ENCODE results near the gene CACNA1D. TPM values are rescaled to one million over a fixed set of nuclear protein-coding genes. Genes with fewer than 3 reads are reported as not detected.
"Not testable (repeated sequence)": the region's sequence is repeated elsewhere in the genome, so short reads cannot be mapped to it uniquely, and the experiment has no call there.

Gene CACNA1D
- total RNA-seq, 1 donor from 2014 or later, result 11.6 TPM

DNA sequence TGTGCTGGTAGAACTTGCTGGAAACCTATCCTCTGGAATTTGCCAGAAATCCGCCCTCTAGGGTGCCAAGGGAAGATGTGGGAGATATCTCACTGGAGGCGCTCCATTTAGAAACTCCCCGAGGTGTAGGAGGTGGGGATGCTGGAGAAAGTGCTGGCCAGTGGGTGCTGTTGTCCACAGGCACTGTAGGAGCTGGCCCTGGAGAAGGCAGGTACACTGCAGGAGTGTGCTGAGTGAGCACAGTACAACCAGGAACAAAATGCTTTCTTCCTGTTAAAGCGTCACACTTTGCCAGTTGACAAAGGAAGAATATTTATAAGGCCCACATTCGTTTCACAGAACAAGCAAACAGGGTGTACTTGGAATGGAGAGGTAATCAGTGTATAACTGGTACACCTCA lies 119.9 kb downstream of the CACNA1D start:
- DNase-seq (ENCODE audit: low spot score), result no peak

DNA sequence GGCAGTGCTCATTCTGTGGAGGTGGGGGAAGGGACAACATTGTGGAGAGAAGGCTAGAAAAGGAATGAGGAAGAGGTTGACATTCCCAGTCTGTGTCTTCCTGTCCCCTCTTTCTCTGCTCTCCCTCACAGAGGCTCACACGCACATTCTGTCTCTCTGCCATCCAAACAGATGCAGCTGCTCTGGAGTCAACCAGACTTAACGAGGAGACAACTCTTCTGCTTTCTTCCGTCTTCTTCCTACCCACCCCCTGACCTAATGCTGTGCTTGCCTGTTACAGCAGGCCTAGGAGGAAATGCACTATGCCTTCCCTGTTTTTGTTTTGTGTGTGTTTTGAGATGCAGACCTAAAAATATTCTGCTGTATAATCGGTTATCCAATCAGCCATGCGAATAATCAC lies 121.9 kb downstream of the CACNA1D start:
- peak; percentile 42 for DNase-seq (ENCODE audit: low spot score)

DNA sequence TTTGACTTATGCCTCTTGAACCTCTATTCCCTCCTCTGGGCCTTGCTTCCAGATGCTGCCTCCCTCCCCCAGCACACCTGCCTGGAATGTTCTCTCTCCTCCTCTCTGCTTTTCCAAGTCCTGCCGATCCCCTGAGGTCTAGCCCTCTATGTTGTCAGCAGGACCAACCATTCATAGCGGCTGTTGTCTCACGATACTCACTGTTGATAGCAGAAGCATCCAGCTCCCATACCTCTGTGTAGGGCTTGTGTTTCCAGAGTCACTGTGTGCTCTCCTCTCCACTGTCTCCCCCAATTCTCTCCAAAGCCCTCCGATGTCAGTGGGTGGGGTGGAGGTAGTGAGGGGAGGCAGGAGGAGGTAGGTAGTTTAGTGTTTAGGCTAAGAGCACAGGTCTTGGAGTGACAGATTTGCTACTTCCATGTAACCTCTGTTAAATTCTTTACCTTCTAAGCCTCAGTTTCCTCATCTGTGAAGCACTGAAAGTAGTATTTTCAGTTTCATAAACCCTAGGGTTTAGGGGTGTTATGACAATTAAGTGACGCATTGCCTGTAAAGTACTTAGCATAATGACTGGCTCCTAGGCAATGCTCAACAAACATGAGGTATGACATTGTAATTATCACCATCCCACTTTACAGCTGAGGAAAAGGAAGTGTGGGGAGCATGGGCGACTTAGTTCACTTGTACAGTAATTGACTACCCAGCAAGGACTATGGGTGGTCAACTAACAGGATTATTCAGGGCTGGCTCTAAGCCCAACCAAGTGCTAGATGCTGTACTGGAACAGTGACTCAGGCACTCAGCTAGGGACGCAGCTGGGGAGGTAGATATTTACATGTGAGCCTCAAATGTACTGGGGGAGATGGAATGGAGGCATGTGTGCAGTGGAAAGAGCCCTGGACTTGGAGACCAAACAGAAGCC lies 122.8 kb downstream of the CACNA1D start:
- no peak for DNase-seq (ENCODE audit: low spot score)

DNA sequence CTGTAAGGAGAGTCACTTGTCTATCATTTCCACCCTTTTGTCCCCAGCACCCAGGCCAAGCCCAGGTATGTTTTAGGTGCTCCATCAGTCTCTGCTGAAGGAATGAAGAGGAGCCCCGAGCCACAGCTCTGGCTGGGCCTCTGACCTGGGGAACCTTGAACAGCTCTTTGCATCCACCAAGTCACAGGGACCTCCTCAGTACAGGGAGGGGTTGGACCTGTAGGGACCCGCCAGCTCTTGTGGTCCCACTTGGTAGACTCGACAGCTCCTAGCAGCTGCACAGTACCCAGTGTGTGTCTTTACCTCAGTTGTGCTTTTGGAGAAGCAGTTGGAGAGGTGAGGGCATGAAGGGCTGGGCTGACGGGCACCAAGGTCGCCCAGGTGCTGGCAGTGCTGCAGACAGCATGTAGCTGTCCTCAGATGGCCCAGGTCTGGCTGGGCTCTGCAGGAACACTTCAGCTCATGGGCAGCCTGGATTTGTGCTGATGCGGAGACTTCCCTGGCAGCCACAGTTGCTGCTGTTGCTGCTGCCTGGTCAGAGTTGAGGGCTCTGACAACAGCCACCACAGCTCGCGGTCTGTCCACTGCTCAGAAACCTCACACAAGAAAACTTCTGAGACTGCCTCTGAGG lies 123.6 kb downstream of the CACNA1D start:
- no peak for DNase-seq (ENCODE audit: low spot score)

DNA sequence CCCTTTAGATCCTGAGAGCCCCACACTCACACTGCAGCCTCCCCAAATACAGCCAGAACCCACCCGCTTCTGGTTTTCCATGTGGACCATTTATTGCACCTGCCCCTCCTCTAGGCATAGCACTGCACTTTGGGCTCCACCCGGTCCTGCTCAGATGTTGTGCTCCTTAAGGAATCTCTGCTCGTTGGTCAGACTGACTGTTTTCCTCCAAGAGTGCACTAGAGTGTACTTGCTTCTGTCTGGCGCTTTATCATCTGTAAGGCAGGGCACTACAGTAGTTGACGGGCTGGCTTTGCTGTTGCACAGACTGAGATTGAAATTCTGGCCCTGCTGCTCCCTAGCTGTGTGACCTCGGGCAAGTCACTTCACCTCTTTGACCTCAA lies 124.1 kb downstream of the CACNA1D start:
- no peak for DNase-seq (ENCODE audit: low spot score)

DNA sequence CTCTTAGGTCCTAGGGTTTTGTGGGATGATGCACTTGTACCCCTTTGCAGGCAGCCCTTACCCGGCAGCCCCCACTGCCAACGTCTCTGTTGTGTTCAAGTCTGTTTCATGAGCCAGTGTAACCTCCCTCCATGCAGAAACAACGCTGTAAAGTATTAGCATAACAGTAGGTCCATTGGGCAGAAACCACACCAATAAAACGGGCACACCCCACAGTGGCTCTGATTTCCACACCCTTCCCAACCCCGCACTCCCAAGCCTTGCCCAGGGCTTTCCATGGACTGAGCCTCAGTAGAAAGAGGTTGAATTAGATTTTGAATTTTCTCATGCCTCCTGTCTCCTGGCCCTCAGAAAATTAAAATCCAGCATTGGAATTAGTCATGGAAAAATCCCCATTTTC lies 124.5 kb downstream of the CACNA1D start:
- DNase-seq (ENCODE audit: low spot score), result no peak

DNA sequence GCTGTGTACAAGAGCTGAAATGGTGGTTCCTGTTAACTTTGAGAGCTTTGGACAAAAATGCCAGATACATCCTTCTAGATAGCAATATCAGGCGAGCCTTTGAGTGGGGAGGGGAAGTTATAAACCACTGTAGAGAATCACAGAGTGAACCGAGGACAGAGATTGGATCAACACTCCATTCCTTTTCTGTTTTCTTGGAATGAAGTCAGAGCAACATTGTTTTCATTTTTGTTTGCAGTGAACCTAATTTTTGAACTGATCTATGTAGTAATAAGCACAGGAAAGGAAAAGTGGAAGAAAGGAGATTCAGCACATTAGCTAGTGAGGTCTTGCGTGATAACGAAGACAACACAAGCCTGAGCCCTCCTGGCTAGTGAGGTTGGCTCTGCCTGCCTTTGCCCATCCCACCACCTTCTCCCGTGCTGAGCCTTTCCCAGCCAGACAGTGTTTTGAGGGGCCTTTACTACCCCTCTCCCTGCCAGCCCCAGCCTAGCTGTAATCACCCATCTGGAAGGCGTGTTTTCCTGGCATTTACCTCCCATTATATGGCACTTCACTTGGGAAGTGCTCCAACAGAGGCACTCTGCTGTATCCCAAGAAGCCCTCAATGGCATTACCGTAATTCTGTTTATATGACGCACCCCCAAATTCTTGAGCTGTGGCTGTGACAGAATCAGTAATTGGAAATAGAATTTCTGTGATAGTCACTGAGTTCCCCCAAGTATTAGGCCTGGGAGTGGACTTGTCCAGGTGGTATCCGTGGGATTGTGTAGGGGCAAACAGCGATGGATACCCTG lies 129.8 kb downstream of the CACNA1D start:
- peak; percentile 49 for DNase-seq (ENCODE audit: low spot score)

DNA sequence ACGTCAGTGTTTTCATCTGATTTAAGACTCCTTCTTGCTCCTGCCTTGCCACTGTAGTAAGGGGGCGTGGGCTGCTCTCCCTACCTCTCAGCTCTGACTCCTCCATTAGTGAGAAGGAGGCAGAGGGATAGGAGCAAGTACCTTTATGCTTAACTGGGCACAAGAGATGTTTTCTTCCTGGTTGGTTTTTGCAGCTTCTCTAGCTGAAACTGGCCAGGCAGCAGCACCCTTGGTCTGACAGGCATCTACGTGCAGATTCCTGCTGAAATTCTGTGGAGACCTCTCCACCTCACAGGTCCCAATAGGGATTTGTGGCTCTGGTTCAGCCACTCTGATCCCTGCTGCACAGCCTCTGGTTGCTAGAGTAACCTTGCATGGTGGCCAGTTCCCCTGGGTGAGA lies 132.5 kb downstream of the CACNA1D start:
- DNase-seq (ENCODE audit: low spot score), result no peak

DNA sequence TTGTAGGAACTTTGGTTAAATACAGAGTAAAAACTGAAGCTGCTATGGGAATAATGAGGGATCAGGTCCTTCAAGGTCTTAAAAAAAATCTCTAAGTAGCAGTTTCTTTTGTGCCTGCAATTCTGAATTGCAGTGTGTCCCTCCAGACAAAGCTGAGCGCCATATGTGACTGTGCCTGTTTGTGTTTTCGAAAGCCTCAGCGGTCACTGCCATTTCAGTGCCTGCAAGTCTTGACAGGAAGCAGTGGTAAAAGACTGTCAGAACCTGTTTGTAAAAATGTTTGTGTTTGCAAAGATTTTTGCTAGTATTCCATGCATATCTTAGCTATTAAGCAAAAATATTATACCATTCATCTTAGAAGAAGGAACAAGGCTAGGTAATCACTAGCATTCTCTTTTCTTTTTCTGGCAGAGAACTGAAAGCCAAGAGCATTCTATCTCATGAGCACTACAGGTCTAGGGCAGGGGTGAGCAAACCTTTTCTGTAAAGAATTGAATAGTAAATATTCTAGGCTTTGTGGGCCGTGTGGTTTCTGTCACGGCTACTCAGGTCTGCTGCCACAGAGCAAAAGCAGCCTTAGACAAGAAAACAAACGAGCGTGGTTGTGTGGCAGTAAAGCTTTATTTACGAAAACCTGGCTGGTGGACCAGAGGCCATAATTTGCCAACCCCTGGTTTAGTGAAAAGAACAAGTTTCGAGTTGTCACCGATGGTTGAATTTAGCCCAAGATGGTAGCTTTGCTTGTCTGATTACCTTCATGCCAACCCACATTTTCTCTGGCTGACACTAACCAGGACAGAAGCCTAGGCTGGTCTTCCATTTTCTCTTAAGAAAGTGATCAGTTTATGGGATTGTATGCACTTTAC lies 134.4 kb downstream of the CACNA1D start:
- peak; percentile 54 for DNase-seq (ENCODE audit: low spot score)

DNA sequence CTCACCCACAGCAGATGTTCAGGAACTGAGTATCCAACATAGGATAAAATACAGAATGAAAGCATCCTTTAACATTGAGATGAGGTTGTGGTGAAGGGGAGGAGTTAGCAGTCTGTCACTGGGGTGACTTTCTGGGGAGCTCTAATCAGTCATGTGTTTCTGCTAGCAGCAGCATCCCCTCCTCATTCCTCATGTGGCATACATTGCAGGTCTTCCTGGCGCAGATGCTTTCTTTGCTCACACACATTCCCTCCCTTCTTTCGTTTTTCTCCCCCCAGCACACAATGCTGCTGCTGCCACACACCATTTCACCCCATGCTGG lies 135.0 kb downstream of the CACNA1D start:
- DNase-seq (ENCODE audit: low spot score), result no peak

DNA sequence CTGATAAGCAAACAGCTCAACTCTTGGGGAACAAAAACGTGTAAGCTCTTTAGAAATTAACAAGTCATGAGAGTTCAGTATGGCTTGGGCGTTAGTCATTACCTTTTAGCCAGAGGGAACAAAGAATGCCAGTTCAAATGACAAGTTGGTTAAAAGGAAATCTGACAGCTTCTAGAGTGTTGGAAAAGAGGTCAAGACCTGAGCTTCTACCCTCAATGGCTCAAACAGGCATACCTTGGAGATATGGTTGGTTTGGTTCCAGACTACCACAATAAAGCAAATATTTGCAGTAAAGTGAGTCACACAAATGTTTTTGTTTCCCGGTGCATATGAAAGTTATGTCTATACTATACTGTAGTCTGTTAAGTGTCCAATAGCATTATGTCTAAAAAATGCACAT lies 136.1 kb downstream of the CACNA1D start:
- no peak for DNase-seq (ENCODE audit: low spot score)

DNA sequence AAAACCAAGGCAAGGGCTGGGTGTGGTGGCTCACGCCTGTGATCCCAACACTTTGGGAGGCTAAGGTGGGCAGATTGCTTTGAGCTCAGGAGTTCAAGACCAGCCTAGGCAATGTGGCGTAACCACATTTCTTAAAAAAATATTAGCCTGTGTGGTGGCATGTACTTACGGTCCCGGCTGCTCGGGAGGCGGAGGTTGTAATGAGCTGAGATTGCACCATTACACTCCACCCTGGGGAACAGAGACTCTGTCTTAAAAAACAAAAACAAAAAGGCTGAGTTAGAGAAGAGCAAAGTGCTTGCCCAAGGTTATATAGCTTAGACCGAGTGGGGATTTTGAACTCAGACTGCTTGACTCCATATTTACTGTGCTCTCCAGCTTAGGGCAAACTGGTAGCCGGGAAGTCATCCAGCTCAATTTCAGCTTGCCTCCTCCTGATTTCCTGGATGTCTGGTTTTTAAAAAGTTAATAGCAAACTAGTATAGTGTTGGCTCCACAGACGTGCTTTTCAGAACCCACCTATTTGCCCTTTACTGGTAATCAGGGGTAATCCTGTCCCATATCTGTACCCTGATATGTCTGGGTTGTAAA lies 138.9 kb downstream of the CACNA1D start:
- DNase-seq (ENCODE audit: low spot score), result no peak

DNA sequence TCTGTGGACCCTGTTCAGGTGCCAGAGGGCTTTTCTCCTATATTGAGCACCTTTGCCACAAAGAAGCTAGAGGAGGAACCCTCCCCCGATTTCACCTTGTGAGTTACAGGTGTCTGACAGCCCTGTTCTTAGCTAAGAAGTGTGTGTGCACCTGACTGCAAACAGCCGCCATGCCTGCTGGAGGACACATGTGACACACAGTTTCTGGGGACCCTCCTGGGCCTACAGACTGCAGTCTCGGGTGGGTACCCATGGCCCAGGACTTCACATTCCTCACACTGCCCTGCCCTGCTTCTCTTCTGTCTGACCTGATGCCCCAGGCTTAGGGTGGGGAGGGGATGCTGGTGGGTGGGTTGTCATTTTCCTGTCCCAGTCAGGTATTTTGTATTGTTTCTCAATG lies 140.6 kb downstream of the CACNA1D start:
- no peak for DNase-seq (ENCODE audit: low spot score)

DNA sequence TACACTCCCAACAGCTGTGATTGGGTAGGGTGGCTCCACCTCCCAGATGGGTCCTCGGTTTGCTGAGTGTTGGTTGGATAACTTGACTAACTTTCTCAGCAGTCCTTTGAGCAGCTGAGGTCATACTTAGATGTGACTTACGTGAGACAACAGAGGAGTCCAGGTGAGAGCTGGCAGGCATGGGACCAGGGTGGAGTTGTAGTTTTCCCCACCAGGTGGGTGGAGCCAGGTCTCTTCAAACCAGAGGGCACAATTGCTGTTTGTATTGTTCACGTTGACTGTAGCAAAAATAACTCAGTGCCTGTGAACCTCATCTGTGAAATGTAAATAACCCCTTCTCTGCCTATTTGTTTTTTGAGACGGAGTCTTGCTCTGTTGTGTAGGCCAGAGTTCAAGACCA lies 144.4 kb downstream of the CACNA1D start:
- DNase-seq (ENCODE audit: low spot score), result not testable (repeated sequence)

DNA sequence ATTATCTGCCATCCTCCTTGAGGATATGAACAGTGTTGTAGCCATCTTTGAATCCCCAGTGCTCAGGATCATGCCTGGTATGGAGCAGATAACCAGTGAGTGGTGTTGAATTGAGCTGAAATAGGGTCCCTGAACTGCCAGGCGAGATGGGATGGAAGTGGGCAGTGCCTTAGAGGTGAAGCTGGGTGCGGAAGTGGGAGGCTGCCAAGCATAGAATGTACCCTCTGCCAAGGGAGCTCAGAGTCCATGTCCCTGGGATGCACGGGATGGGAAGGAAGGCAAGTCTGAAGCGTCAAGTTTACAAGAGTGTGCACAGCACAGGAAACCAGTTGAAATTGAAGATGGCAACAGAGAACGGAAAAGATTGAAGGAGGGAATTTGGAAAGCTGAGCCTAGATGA lies 147.0 kb downstream of the CACNA1D start:
- no peak for DNase-seq (ENCODE audit: low spot score)

DNA sequence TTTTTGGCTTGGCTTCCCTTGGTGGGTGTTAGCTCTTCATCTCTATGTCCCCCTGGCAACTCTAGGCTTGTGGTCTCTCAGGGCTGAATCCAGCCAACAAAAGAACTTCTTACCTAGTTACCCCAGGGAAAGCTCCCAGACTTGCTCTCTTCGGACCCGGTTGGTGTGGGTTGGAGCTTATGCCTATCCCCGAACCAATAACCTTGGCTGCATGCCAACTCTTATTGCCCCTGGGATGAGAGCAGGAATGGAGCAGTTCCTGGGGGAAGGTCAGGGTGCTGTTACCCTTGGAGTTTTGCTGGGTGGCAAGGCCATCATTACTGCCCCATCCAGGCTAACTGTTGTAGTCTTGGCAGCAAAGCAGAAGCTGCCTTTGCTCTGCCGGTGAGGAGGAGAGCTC lies 147.8 kb downstream of the CACNA1D start:
- DNase-seq (ENCODE audit: low spot score), result no peak

DNA sequence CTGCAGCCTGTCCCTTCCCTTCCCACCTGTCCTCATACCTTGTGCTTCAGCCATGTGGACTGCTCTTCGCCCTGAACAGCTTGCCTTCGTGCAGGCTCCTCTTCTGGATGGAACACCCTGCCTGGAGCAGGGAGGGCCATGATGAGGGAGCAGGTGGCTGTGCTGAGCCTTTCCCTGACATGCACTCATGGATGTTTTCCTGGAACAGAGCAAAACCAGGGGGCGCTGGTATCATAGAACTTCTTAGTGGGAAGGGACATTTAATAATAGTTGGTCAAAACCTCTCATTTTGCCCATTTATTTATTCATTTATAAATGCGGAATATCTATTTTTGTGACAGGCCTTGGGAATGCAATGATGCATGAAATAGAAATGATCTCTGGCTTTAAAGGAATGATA lies 149.3 kb downstream of the CACNA1D start:
- DNase-seq (ENCODE audit: low spot score), result no peak

DNA sequence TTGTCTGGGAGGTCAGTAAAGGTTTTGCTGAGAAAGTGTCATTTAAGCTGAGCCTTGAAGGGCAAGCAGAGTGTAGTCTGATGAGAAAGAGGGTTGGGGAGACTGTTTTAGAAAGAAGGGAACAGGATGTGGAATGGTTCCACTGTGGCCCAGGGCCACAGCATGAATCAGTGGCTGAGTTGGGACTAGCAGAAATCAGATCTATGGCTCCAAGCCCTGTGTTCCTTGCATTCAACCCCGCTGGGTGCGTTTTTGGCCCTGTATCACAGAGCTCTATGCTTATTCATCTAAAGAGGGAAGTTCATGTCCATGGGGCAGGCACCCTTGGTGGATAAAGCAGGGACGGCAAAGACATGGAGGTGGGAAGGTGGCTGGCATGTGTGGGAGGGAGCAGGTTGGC lies 151.3 kb downstream of the CACNA1D start:
- no peak for DNase-seq (ENCODE audit: low spot score)

DNA sequence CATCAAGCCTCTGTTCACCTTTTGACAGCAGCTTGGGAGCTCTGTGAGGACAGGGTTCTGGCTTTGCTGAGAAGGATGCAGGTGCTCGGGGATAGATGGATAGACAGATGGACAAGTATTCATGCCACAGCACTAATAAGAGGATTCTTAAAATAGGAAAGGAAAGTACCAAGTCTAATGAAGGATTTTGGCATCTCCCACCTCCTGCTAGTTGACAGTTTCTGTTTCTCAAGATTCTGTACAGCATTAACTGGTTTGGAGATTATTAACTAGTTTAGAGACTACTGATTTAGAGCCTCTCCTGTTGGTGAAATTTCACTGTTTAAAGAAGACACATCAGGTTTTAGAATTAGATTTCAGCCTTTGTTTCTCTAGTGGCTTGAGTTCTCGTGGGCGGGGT lies 152.3 kb downstream of the CACNA1D start:
- DNase-seq (ENCODE audit: low spot score), result no peak

DNA sequence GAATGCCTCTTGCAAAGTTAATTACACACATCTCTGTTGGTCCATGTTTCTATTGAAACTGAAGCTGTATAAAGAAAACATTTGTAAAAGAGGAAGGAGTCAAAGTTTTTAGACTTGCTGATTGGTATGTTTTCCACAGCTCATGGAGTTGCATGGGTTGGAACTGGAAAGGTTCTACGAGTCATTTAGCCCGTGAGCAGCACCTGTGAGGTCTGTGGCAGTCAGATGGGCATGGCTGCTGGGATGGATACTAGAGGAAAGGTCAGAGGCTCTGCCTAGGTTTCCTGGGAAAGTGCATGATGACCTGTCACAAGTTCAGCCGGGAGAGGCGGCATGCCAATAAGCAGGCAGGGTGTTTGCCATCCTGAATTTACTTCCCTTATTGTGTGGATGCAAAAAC lies 155.4 kb downstream of the CACNA1D start:
- no peak for DNase-seq (ENCODE audit: low spot score)

DNA sequence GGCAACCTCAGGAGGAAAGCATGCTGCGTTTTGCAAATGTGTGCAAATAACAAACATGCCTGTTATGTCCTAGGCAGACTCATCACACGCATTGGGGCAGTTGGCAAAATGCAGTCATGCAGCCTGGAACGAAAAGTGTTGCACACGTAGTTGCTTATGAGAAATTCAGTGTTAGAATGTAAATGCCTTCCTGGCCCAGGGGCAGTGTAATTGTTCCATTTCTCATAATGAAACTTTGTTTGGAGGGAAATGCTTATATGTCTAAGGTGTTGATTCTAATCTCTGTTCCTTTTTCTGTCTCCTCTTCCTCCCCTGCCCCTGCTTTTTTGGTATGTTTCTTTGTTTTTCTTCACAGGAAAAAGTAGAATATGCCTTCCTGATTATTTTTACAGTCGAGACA lies 156.0 kb downstream of the CACNA1D start:
- DNase-seq (ENCODE audit: low spot score), result peak; percentile 39

All from umbilical cord (tissue), 2 donors.